PC-3 (cell line): ENCODE results near the gene UQCC3.
"Not testable (repeated sequence)": the region's sequence is repeated elsewhere in the genome, so short reads cannot be mapped to it uniquely, and the experiment has no call there.

Source experiments
- EZH2 ChIP-seq: fragments of 300-600 bp; sonication (generic); IDR thresholded peaks from one replicate; pipeline ENCODE4 v1.6.1; 2017; ENCODE audit warnings: antibody characterized with exemption, mild to moderate bottlenecking, low read length; ENCODE audit not compliant: unreplicated experiment
- TF ChIP-seq, protein P1 (sequence below): fragments of 300-600 bp; sonication (generic); conservative IDR thresholded peaks from 2 replicates; pipeline ENCODE4 v1.5.1; 2017; ENCODE audit warnings: antibody characterized with exemption, low read depth, mild to moderate bottlenecking, low read length

DNA sequence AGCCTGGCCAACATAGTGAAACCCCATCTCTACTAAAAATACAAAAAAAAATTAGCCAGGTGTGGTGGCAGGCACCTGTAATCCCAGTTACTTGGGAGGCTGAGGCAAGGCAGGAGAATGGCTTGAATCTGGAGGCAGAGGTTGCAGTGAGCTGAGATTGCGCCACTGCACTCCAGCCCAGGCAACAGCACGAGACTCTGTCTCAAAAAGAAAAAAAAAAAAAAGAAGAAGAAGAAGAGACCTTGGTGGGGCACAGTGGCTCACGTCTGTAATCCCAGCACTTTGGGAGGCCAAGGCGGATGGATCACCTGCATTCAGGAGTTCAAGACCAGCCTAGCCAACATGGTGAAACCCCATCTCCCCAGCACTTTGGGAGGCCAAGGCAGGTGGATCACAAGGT, 32.4 kb downstream of the UQCC3 start:
- TF ChIP-seq, protein P1, sequence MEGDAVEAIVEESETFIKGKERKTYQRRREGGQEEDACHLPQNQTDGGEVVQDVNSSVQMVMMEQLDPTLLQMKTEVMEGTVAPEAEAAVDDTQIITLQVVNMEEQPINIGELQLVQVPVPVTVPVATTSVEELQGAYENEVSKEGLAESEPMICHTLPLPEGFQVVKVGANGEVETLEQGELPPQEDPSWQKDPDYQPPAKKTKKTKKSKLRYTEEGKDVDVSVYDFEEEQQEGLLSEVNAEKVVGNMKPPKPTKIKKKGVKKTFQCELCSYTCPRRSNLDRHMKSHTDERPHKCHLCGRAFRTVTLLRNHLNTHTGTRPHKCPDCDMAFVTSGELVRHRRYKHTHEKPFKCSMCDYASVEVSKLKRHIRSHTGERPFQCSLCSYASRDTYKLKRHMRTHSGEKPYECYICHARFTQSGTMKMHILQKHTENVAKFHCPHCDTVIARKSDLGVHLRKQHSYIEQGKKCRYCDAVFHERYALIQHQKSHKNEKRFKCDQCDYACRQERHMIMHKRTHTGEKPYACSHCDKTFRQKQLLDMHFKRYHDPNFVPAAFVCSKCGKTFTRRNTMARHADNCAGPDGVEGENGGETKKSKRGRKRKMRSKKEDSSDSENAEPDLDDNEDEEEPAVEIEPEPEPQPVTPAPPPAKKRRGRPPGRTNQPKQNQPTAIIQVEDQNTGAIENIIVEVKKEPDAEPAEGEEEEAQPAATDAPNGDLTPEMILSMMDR = not testable (repeated sequence)
- not testable (repeated sequence) for TF ChIP-seq EZH2
